ENCODE data around the gene ZMAT5. TPM values are rescaled to one million over a fixed set of nuclear protein-coding genes. Genes with fewer than 3 reads are reported as not detected.
A peak's percentile ranks its signal among the peaks of the same experiment; 100 is the strongest.

The ZMAT5 gene
- total and polyA plus RNA-seq, 2 of the 13 experiments (the other 11 are each of a cell fraction or from before 2014, with no cell fraction given) = 20.7 to 27.8 TPM

DNA sequence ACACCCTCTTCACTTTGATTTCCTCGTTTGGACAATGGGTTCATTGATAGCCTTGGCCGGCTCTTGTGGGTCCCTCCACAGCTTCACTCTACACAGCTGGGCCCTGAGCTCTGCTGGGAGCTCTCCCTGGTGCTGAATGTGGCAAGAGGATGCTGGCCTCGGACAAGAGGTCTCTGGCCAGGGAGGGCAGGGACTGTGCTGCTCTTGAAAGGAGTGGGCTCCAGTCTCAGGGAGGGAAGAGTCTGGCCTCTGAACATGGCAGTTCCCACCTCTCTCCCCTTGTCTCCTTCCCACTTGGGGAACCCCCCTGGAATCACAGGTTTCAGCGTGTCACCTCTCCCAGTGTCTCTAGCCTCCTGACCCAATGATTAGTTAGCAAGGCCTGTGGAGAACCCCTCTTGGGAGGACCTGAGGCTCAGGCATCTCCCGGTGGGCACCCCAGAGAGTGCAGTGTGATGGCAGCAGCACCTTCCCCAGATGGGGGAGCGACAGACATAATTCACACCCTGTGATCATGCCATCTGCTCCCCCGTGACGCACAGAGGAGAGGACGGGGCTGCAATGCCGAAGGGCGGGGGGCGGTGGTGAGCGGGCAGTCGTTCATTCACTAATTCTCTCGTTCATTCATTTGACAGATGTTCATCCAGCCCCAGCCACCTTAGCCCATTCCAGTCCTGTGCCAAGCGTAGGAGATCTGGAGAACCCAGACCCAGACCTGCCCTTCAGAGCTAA is 49.8 kb downstream of the ZMAT5 start (continued):
- TF ChIP-seq, protein P1, sequence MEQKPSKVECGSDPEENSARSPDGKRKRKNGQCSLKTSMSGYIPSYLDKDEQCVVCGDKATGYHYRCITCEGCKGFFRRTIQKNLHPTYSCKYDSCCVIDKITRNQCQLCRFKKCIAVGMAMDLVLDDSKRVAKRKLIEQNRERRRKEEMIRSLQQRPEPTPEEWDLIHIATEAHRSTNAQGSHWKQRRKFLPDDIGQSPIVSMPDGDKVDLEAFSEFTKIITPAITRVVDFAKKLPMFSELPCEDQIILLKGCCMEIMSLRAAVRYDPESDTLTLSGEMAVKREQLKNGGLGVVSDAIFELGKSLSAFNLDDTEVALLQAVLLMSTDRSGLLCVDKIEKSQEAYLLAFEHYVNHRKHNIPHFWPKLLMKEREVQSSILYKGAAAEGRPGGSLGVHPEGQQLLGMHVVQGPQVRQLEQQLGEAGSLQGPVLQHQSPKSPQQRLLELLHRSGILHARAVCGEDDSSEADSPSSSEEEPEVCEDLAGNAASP (CRISPR knock-in tag; IDR thresholded peaks at IDR 0.05; ENCODE audit: borderline replicate concordance) = peak; percentile 91
- TF ChIP-seq ZNF547 (CRISPR knock-in tag; IDR thresholded peaks at IDR 0.05) (0 out of 2 replicates have a peak, but pooled peaks have one; percentile 33), ZNF260 (CRISPR knock-in tag; IDR thresholded peaks at IDR 0.05; ENCODE audit: borderline replicate concordance, low read depth) (no peak), ZNF569 (CRISPR knock-in tag; IDR thresholded peaks at IDR 0.05; ENCODE audit: borderline replicate concordance) (no peak), REXO4 (CRISPR knock-in tag; IDR thresholded peaks at IDR 0.05; ENCODE audit: borderline replicate concordance) (no peak), HOXA9 (CRISPR knock-in tag; IDR thresholded peaks at IDR 0.05; ENCODE audit: borderline replicate concordance) (peak; percentile 81; the same call in 1 of the 2 replicates), ZNF598 (CRISPR knock-in tag; IDR thresholded peaks at IDR 0.05; ENCODE audit: borderline replicate concordance) (no peak; the same call in 1 of the 2 replicates), ZNF563 (CRISPR knock-in tag; IDR thresholded peaks at IDR 0.05) (peak; percentile 84; the same call in 1 of the 2 replicates), ZSCAN22 (CRISPR knock-in tag; IDR thresholded peaks at IDR 0.05) (no peak), ZNF629 (CRISPR knock-in tag; conservative IDR thresholded peaks at IDR 0.05) (peak; percentile 43; the same call in 1 of the 2 replicates), IKZF1 (IDR thresholded peaks at IDR 0.05) (no peak), CHCHD3 (CRISPR knock-in tag; IDR thresholded peaks at IDR 0.05) (no peak), FOXM1 (CRISPR knock-in tag; IDR thresholded peaks at IDR 0.05) (no peak)
- TF ChIP-seq, protein P2, sequence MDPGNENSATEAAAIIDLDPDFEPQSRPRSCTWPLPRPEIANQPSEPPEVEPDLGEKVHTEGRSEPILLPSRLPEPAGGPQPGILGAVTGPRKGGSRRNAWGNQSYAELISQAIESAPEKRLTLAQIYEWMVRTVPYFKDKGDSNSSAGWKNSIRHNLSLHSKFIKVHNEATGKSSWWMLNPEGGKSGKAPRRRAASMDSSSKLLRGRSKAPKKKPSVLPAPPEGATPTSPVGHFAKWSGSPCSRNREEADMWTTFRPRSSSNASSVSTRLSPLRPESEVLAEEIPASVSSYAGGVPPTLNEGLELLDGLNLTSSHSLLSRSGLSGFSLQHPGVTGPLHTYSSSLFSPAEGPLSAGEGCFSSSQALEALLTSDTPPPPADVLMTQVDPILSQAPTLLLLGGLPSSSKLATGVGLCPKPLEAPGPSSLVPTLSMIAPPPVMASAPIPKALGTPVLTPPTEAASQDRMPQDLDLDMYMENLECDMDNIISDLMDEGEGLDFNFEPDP (CRISPR knock-in tag; conservative IDR thresholded peaks at IDR 0.05) = no peak
- TF ChIP-seq, protein P3, sequence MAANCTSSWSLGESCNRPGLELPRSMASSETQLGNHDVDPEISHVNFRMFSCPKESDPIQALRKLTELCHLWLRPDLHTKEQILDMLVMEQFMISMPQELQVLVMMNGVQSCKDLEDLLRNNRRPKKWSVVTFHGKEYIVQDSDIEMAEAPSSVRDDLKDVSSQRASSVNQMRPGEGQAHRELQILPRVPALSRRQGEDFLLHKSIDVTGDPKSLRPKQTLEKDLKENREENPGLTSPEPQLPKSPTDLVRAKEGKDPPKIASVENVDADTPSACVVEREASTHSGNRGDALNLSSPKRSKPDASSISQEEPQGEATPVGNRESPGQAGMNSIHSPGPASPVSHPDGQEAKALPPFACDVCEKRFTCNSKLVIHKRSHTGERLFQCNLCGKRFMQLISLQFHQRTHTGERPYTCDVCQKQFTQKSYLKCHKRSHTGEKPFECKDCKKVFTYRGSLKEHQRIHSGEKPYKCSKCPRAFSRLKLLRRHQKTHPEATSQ (CRISPR knock-in tag; IDR thresholded peaks at IDR 0.05; ENCODE audit: borderline replicate concordance) = peak; percentile 80; the same call in 1 of the 2 replicates
- TF ChIP-seq, protein P4, sequence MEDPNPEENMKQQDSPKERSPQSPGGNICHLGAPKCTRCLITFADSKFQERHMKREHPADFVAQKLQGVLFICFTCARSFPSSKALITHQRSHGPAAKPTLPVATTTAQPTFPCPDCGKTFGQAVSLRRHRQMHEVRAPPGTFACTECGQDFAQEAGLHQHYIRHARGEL (CRISPR knock-in tag; IDR thresholded peaks at IDR 0.05) = no peak
- TF ChIP-seq, protein P5, sequence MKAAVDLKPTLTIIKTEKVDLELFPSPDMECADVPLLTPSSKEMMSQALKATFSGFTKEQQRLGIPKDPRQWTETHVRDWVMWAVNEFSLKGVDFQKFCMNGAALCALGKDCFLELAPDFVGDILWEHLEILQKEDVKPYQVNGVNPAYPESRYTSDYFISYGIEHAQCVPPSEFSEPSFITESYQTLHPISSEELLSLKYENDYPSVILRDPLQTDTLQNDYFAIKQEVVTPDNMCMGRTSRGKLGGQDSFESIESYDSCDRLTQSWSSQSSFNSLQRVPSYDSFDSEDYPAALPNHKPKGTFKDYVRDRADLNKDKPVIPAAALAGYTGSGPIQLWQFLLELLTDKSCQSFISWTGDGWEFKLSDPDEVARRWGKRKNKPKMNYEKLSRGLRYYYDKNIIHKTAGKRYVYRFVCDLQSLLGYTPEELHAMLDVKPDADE (CRISPR knock-in tag; IDR thresholded peaks at IDR 0.05) = no peak
- TF ChIP-seq, protein P6, sequence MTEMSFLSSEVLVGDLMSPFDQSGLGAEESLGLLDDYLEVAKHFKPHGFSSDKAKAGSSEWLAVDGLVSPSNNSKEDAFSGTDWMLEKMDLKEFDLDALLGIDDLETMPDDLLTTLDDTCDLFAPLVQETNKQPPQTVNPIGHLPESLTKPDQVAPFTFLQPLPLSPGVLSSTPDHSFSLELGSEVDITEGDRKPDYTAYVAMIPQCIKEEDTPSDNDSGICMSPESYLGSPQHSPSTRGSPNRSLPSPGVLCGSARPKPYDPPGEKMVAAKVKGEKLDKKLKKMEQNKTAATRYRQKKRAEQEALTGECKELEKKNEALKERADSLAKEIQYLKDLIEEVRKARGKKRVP (CRISPR knock-in tag; IDR thresholded peaks at IDR 0.05) = no peak
- TF ChIP-seq, protein P7, sequence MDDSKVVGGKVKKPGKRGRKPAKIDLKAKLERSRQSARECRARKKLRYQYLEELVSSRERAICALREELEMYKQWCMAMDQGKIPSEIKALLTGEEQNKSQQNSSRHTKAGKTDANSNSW (CRISPR knock-in tag; IDR thresholded peaks at IDR 0.05; ENCODE audit: borderline replicate concordance) = no peak
- TF ChIP-seq, protein P8, sequence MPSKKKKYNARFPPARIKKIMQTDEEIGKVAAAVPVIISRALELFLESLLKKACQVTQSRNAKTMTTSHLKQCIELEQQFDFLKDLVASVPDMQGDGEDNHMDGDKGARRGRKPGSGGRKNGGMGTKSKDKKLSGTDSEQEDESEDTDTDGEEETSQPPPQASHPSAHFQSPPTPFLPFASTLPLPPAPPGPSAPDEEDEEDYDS (CRISPR knock-in tag; IDR thresholded peaks at IDR 0.05) = 0 out of 2 replicates have a peak, but pooled peaks have one; percentile 37
